BJ (cell line): Measurements from ENCODE around the gene WBP2. TPM values are rescaled to one million over a fixed set of nuclear protein-coding genes. Genes with fewer than 3 reads are reported as not detected.

ENCODE experiments used
- CTCF ChIA-PET: fragments of 350-600 bp; formaldehyde crosslinking; extraction: SDS; loops from one replicate; lab custom pipeline; 2021; ENCODE audit warnings: antibody characterized with exemption, inconsistent platforms; lab: Yijun Ruan, JAX
- POLR2A ChIA-PET: fragments of 300-600 bp; sonication (Branson Sonifier 250); formaldehyde crosslinking; extraction: SDS; loops from one replicate; lab custom pipeline; 2021; ENCODE audit warnings: antibody characterized with exemption; lab: Charles Lee
- DNase-seq: peaks from one replicate; pipeline ENCODE4 v3.0.0-alpha.2; 2011; ENCODE audit warnings: low read depth
- H3K27me3 ChIP-seq: 2 replicates; pipeline ENCODE4 v1.6.0; 2011; ENCODE audit warnings: low read length; ENCODE audit not compliant: control insufficient read depth, insufficient read depth
- H3K36me3 ChIP-seq: 2 replicates; pipeline ENCODE4 v1.5.1; 2011; ENCODE audit warnings: low read length; ENCODE audit not compliant: control insufficient read depth, insufficient read depth
- H3K4me3 ChIP-seq: 2 replicates; pipeline ENCODE4 v1.5.1; 2011; ENCODE audit warnings: low read depth, mild to moderate bottlenecking, control low read depth, low read length
- CTCF ChIP-seq: IDR thresholded peaks from 2 replicates; pipeline ENCODE4 v1.5.1; 2011; ENCODE audit warnings: low read depth, mild to moderate bottlenecking, control low read depth, inconsistent platforms, low read length, moderate library complexity; ENCODE audit not compliant: insufficient read depth
- polyA plus RNA-seq: library from polyadenylated mRNA; depleted of rRNA; stranded (reverse); fragments of >200 nt; gene quantifications from 2 replicates; pipeline ENCODE4 v1.2.3, GENCODE V29; 2011

Gene WBP2
- polyA plus RNA-seq, 1 experiment, result 37.0 TPM

- no peaks in the 10 kb centered on the region for H3K27me3 ChIP-seq
- DNase-seq, result no peak
- no peak overlapping the region for H3K4me3 ChIP-seq
- ChIA-PET POLR2A (no interaction called here), CTCF (interaction anchor here (1.3 to 6.8 kb wide), 4 partner anchors 9 to 72 kb away, joined by 4 to 56 read pairs (median 12); no protein-coding TSS in a partner anchor)
- TF ChIP-seq CTCF, result no peak
- peaks cover 20% of the 10 kb centered on the region for H3K36me3 ChIP-seq
Measured at GRCh38 chr17:75825748-75826370, 29.3 kb downstream of the WBP2 start.

GRCh38 chr17:75825149-75825552, 30.0 kb downstream of the WBP2 start:
- no peak for DNase-seq
- no peak overlapping the region for H3K4me3 ChIP-seq
- CTCF ChIA-PET, result interaction anchor here (1.3 to 6.8 kb wide), 3 partner anchors 9 to 71 kb away, joined by 4 to 56 read pairs (median 12); no protein-coding TSS in a partner anchor
- POLR2A ChIA-PET, result no interaction called here
- no peaks in the 10 kb centered on the region for H3K27me3 ChIP-seq
- no peak for TF ChIP-seq CTCF
- H3K36me3 ChIP-seq, result peaks cover 25% of the 10 kb centered on the region

- DNase-seq, result no peak
- TF ChIP-seq CTCF, result no peak
- POLR2A ChIA-PET, result no interaction called here
- Histone ChIP-seq H3K4me3 (no peak overlapping the region), H3K27me3 (no peaks in the 10 kb centered on the region), H3K36me3 (peaks cover 30% of the 10 kb centered on the region)
- CTCF ChIA-PET, result interaction anchor here (1.3 to 6.8 kb wide), 2 partner anchors 8 to 41 kb away, joined by 4 to 56 read pairs; no protein-coding TSS in a partner anchor
Measured at GRCh38 chr17:75824666-75825065, 30.5 kb downstream of the WBP2 start.

GRCh38 chr17:75824050-75824552, 31.0 kb downstream of the WBP2 start:
- no peak for TF ChIP-seq CTCF
- H3K27me3 ChIP-seq, result no peaks in the 10 kb centered on the region
- H3K4me3 ChIP-seq, result no peak overlapping the region
- no peak for DNase-seq
- POLR2A ChIA-PET, result no interaction called here
- CTCF ChIA-PET, result interaction anchor here (1.1 kb wide), 1 partner anchor 40 kb away, joined by 3 read pairs; no protein-coding TSS in a partner anchor
- H3K36me3 ChIP-seq, result peaks cover 34% of the 10 kb centered on the region

- TF ChIP-seq CTCF, result no peak
- Histone ChIP-seq H3K36me3 (peaks cover 39% of the 10 kb centered on the region), H3K27me3 (no peaks in the 10 kb centered on the region), H3K4me3 (no peak overlapping the region)
- CTCF ChIA-PET, result interaction anchor here (1.1 to 1.3 kb wide), 2 partner anchors 40 to 59 kb away, joined by 3 to 4 read pairs; partner anchors contain the start of gene GALK1
- POLR2A ChIA-PET, result no interaction called here
- DNase-seq, result no peak
Measured at GRCh38 chr17:75823257-75824041, 31.7 kb downstream of the WBP2 start.
